Prostate gland (tissue), 2 donors: Measurements from ENCODE around the gene SV2C. TPM values are rescaled to one million over a fixed set of nuclear protein-coding genes. Genes with fewer than 3 reads are reported as not detected.

Experiments used
- DNase-seq: peaks from one replicate; pipeline ENCODE4 v3.0.0-alpha.2; 2019; ENCODE audit warnings: low spot score
- H3K27ac ChIP-seq, 2 donors: fragments of 200-600 bp; sonication (generic); 2 replicates each; pipeline ENCODE4 v1.5.1; 2017 to 2019
- H3K27me3 ChIP-seq: fragments of 200-600 bp; sonication (generic); replicated peaks from 2 replicates; pipeline ENCODE4 v1.5.1; 2019; ENCODE audit not compliant: insufficient read depth
- H3K36me3 ChIP-seq, 2 donors: fragments of 200-600 bp; sonication (generic); 1 replicate in 1 of 2; 2 replicates in 1 of 2; pipeline versions ENCODE4 v1.5.1 to v1.8.1; 2017 to 2019
- H3K4me1 ChIP-seq: fragments of 200-600 bp; sonication (generic); replicated peaks from 2 replicates; pipeline ENCODE4 v1.5.1; 2019
- H3K4me3 ChIP-seq, 2 donors: fragments of 200-600 bp; sonication (generic); 2 replicates each; pipeline ENCODE4 v1.5.1; 2017 to 2019
- H3K9me3 ChIP-seq: fragments of 200-600 bp; sonication (generic); 2 replicates; pipeline ENCODE4 v1.5.1; 2017
- POLR2A ChIP-seq: fragments of 450-650 bp; IDR thresholded peaks from one replicate; pipeline ENCODE4 v1.6.1; 2016; ENCODE audit warnings: antibody characterized with exemption, mild to moderate bottlenecking
- POLR2AphosphoS5 ChIP-seq: sonication (generic); formaldehyde crosslinking; IDR thresholded peaks from one replicate; pipeline ENCODE4 v1.6.1; 2017; ENCODE audit warnings: antibody characterized with exemption
- WGBS: methylation state at CpG from one replicate; pipeline ENCODE4 v1.1.5; 2018; 5-methylcytosine and 5-hydroxymethylcytosine counted together
- intact Hi-C: fragments of 100-400 bp; cut with DNase I; formaldehyde crosslinking; loops from one replicate; pipeline ENCODE4 v1.14.2; 2022
- total RNA-seq, 2 donors: library from RNA; depleted of rRNA; stranded (reverse); fragments of >200 nt; gene quantifications; one replicate each; pipeline ENCODE4 v1.1.0, GENCODE V29; 2016
- TF ChIP-seq, protein P1 (sequence below), 4 experiments: fragments of 200-600 bp in 2 of 4; fragments of 450-650 bp in 2 of 4; sonication (generic) in 2 of 4; IDR thresholded peaks; 1 replicate in 3 of 4; 2 replicates in 1 of 4; pipeline ENCODE4 v1.5.1; 2016 to 2019; ENCODE audit warnings: antibody characterized with exemption in 4 of 4, mild to moderate bottlenecking in 2 of 4, moderate library complexity in 2 of 4

Gene SV2C
- total RNA-seq, 2 donors from 2014 or later, result 0.28 to 0.96 TPM

DNA sequence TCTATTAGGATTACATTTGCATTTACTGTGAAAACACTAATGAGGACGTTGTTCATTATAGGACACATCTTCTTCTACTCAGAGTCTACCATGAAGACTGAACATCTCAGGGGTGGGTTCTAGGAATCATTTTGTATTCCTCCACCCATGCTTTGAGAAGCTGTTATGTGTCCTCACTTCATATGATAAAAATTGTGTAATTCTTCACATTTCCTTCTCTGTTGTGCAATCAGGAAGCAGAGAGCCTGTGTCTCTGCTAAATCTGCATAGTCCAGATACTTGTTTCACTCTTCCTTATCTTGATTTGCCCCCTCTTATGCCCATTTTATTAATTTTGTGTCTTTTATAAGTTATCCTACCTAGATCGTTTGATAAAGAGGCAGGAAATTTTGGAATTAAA is 222.1 kb downstream of the SV2C start:
- Histone ChIP-seq H3K36me3 (no peaks in the 10 kb centered on the region), H3K4me3 (no peak overlapping the region), H3K4me1 (no peaks in the 10 kb centered on the region), H3K27ac (no peak overlapping the region), H3K9me3 (no peaks in the 10 kb centered on the region), H3K27me3 (no peaks in the 10 kb centered on the region)
- intact Hi-C loops, result no loop called here
- TF ChIP-seq POLR2A (no peak), POLR2AphosphoS5 (no peak)
- TF ChIP-seq, protein P1, sequence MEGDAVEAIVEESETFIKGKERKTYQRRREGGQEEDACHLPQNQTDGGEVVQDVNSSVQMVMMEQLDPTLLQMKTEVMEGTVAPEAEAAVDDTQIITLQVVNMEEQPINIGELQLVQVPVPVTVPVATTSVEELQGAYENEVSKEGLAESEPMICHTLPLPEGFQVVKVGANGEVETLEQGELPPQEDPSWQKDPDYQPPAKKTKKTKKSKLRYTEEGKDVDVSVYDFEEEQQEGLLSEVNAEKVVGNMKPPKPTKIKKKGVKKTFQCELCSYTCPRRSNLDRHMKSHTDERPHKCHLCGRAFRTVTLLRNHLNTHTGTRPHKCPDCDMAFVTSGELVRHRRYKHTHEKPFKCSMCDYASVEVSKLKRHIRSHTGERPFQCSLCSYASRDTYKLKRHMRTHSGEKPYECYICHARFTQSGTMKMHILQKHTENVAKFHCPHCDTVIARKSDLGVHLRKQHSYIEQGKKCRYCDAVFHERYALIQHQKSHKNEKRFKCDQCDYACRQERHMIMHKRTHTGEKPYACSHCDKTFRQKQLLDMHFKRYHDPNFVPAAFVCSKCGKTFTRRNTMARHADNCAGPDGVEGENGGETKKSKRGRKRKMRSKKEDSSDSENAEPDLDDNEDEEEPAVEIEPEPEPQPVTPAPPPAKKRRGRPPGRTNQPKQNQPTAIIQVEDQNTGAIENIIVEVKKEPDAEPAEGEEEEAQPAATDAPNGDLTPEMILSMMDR (IDR thresholded peaks at IDR 0.05), result no peak
- no peak for DNase-seq
- 51% methylated on average over 2 of the region's 2 CpGs for WGBS

DNA sequence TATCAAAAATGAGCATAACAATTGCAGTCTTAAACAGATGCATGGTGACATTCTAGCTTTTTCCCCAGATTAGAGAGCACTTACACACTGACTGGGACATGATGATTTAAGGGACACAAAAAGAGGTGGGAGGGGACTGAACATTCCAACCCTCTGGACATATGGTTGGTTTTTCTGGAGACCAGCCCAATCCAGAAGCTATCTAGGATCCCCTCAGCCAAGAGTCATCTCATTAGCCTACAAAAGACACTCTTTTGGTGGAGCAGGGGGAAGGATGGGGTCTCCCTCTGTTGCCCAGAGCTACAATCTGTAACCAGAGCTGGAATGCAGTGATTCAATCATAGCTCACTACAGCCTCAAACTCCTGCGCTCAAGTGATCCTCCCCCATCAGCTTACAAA is 222.6 kb downstream of the SV2C start:
- WGBS, result 92% methylated on average over 1 of the region's 1 CpG
- TF ChIP-seq POLR2AphosphoS5 (no peak), POLR2A (no peak)
- TF ChIP-seq, protein P1 (IDR thresholded peaks at IDR 0.05), result no peak
- Histone ChIP-seq H3K27ac (no peak overlapping the region), H3K9me3 (no peaks in the 10 kb centered on the region), H3K4me1 (no peaks in the 10 kb centered on the region), H3K27me3 (no peaks in the 10 kb centered on the region), H3K36me3 (no peaks in the 10 kb centered on the region), H3K4me3 (no peak overlapping the region)
- intact Hi-C loops, result no loop called here
- DNase-seq, result no peak

DNA sequence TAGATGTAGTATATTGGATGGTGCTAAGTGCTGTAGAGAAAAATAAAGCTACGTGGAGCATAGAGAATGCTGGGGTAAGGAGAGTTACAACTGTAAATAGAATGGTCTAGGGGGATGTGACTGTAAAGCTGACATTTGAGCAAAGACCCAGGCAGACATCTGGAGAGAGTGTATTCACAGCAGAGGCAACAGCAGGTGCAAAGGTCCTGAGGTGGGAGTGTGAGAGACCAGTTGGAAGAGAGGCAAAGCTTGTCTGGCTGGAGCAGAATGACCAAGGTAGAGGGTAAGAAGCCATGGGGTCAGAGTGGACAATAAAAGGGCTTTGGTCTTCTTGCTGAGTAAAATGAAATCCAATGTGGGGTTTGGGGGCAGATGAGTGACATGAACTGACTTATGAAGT is 227.0 kb downstream of the SV2C start:
- Histone ChIP-seq H3K4me3 (no peak overlapping the region), H3K4me1 (no peaks in the 10 kb centered on the region), H3K9me3 (no peaks in the 10 kb centered on the region), H3K36me3 (no peaks in the 10 kb centered on the region), H3K27ac (no peak overlapping the region), H3K27me3 (no peaks in the 10 kb centered on the region)
- intact Hi-C loops, result no loop called here
- DNase-seq, result no peak
- TF ChIP-seq POLR2AphosphoS5, result no peak
- TF ChIP-seq POLR2A, result no peak
- TF ChIP-seq, protein P1 (IDR thresholded peaks at IDR 0.05), result no peak
- 90% methylated on average over 1 of the region's 1 CpG for WGBS

DNA sequence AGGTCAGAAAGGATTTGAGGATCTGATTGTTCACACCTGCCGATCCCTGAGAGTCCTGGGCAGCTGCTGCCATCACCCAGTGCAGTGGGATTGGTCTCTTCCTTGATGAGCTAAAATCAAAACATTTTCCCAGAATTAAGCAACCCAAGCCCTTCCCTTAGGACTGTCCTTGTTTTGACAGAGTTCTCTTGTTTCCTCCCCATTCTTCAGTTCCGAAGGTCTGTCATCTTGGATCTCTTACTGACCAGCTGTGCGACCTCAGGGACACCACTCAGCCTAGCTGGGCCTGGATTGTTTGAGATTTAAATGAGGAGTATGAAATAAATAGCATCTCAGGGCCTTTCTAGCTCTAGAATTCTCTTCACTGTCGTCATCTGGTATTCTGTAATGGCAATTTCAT is 229.6 kb downstream of the SV2C start:
- intact Hi-C loops, result no loop called here

DNA sequence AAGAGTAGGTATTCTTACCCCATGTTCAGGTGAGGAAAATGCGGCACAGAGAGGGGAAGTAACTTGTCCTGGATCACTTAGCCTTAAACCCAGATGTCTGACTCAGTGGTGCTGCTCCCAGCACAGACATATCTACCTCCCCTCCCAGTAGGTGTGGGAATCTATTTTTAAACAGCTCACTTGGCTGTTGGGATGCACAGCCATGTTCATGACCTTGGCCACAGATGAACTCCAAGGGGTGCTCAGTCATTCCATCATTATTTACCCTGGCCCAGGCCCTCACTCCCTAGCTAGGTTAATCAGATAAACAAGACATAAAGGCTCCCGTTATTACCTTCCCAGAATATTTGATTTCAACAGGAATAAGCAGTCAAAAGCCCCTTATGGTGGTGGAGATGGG is 231.5 kb downstream of the SV2C start:
- no peaks in the 10 kb centered on the region for H3K4me1 ChIP-seq
- no peak overlapping the region for H3K27ac ChIP-seq
- intact Hi-C loops, result no loop called here
- no peak for TF ChIP-seq POLR2AphosphoS5
- TF ChIP-seq, protein P1 (IDR thresholded peaks at IDR 0.05), result no peak
- WGBS, result 72% methylated on average over 2 of the region's 2 CpGs
- H3K36me3 ChIP-seq, result no peaks in the 10 kb centered on the region
- H3K4me3 ChIP-seq, result no peak overlapping the region
- DNase-seq, result no peak
- no peaks in the 10 kb centered on the region for H3K9me3 ChIP-seq
- H3K27me3 ChIP-seq, result no peaks in the 10 kb centered on the region

More for the DNA sequence above, 229.6 kb downstream of the SV2C start:
- H3K4me1 ChIP-seq, result no peaks in the 10 kb centered on the region
- H3K4me3 ChIP-seq, result no peak overlapping the region
- no peaks in the 10 kb centered on the region for H3K36me3 ChIP-seq
- no peaks in the 10 kb centered on the region for H3K27me3 ChIP-seq
- no peaks in the 10 kb centered on the region for H3K9me3 ChIP-seq
- DNase-seq, result no peak
- TF ChIP-seq, protein P1 (IDR thresholded peaks at IDR 0.05), result no peak
- no peak for TF ChIP-seq POLR2A
- no peak for TF ChIP-seq POLR2AphosphoS5
- H3K27ac ChIP-seq, result no peak overlapping the region
- 90% methylated on average over 4 of the region's 4 CpGs for WGBS
